Small intestine (tissue), 7 donors: ENCODE results near the gene RBM47. TPM values are rescaled to one million over a fixed set of nuclear protein-coding genes. Genes with fewer than 3 reads are reported as not detected.

Source experiments
- DNase-seq, 2 donors: peaks; one replicate each; pipeline versions ENCODE4 v3.0.0 to v3.0.0-alpha.2; 2013
- FAIRE-seq: peaks from 2 replicates; lab custom pipeline; 2012; peaks lifted over from hg19 to GRCh38; lab: Jason Lieb, UNC
- H3K27ac ChIP-seq, 3 donors: one replicate each; pipeline ENCODE4 v1.5.1; 2013; ENCODE audit warnings: low read length in 2 of 3, mild to moderate bottlenecking in 2 of 3, control low read depth in 1 of 3, inconsistent platforms in 1 of 3, low read depth in 1 of 3, moderate library complexity in 1 of 3
- H3K27me3 ChIP-seq, 3 donors: one replicate each; pipeline ENCODE4 v1.6.1; 2013; ENCODE audit warnings: low read length in 3 of 3, inconsistent platforms in 1 of 3; ENCODE audit not compliant: control insufficient read depth in 3 of 3, insufficient read depth in 3 of 3
- H3K36me3 ChIP-seq, 3 donors: one replicate each; pipeline ENCODE4 v1.6.1; 2013; ENCODE audit warnings: low read length in 3 of 3, inconsistent platforms in 1 of 3, low read depth in 1 of 3, mild to moderate bottlenecking in 1 of 3, moderate library complexity in 1 of 3; ENCODE audit not compliant: control insufficient read depth in 3 of 3, insufficient read depth in 2 of 3
- H3K4me1 ChIP-seq, 3 donors: one replicate each; pipeline ENCODE4 v1.6.1; 2013; ENCODE audit warnings: low read length in 2 of 3, inconsistent platforms in 1 of 3, low read depth in 1 of 3, mild to moderate bottlenecking in 1 of 3, moderate library complexity in 1 of 3; ENCODE audit not compliant: control insufficient read depth in 3 of 3, insufficient read depth in 2 of 3
- H3K4me3 ChIP-seq, 3 donors: one replicate each; pipeline ENCODE4 v1.5.1; 2013; ENCODE audit warnings: low read length in 3 of 3, control low read depth in 1 of 3, inconsistent platforms in 1 of 3, low read depth in 1 of 3, mild to moderate bottlenecking in 1 of 3, moderate library complexity in 1 of 3
- H3K9me3 ChIP-seq, 2 donors: one replicate each; pipeline ENCODE4 v1.6.1; 2013; ENCODE audit warnings: low read depth in 1 of 2, low read length in 1 of 2; ENCODE audit not compliant: control insufficient read depth in 2 of 2, insufficient read depth in 1 of 2
- WGBS, 3 donors: extraction: QIAGEN DNeasy Blood & Tissue Kit; methylation state at CpG; one replicate each; pipeline ENCODE4 v1.1.7; 2013; 5-methylcytosine and 5-hydroxymethylcytosine counted together
- polyA plus RNA-seq, 4 donors: library from polyadenylated mRNA; stranded (reverse) in 3 of 4; unstranded in 1 of 4; fragments of 200-250 nt in 3 of 4; fragments of 120-200 nt in 1 of 4; gene quantifications; one replicate each; pipeline versions ENCODE4 v1.2.1 to v1.2.3, GENCODE V29; 2013
- donor health status: healthy with polysubstance abuse.
- donor health status: control.
- donor health status: control.
- donor health status: Bipolar disorder and iron deficiency.
- donor health status: healthy.

Gene RBM47
- polyA plus RNA-seq, 4 donors = 49.5 to 127 (median 106) TPM

- FAIRE-seq = no peak
- Histone ChIP-seq H3K9me3 (peaks cover 0 to 4% of the 10 kb centered on the region in 2 donors), H3K27me3 (no peaks in the 10 kb centered on the region), H3K36me3 (peaks cover 2 to 36% (median 6%) of the 10 kb centered on the region in 3 donors), H3K4me3 (no peak overlapping the region), H3K4me1 (peaks cover 2 to 33% (median 9%) of the 10 kb centered on the region in 3 donors), H3K27ac (peak overlapping the region in 2 of 3 donors; percentile 13 to 19)
- DNase-seq = peak in 1 of 2 donors; percentile 51
- 71 to 84% (median 79%) methylated on average over 3 of the region's 3 CpGs for WGBS, 3 donors
These were observed 137.0 kb downstream of the RBM47 start for GRCh38 chr4:40492691-40493090.

- peak overlapping the region in 1 of 3 donors; percentile 38 for H3K27ac ChIP-seq
- no peak overlapping the region for H3K4me3 ChIP-seq
- FAIRE-seq (no peak), DNase-seq (no peak)
- no peaks in the 10 kb centered on the region for H3K27me3 ChIP-seq
- peaks cover 2 to 33% (median 2%) of the 10 kb centered on the region in 3 donors for H3K36me3 ChIP-seq
- peaks cover 2 to 33% (median 13%) of the 10 kb centered on the region in 3 donors for H3K4me1 ChIP-seq
- peaks cover 0 to 4% of the 10 kb centered on the region in 2 donors for H3K9me3 ChIP-seq
- 87 to 91% (median 90%) methylated on average over 10 of the region's 10 CpGs for WGBS, 3 donors
These were observed 139.2 kb downstream of the RBM47 start for GRCh38 chr4:40490481-40490880.

- FAIRE-seq = no peak
- H3K9me3 ChIP-seq = peaks cover 0 to 4% of the 10 kb centered on the region in 2 donors
- no peak for DNase-seq
- H3K36me3 ChIP-seq = peaks cover 2 to 28% (median 2%) of the 10 kb centered on the region in 3 donors
- H3K27me3 ChIP-seq = no peaks in the 10 kb centered on the region
- peaks cover 2 to 33% (median 16%) of the 10 kb centered on the region in 3 donors for H3K4me1 ChIP-seq
- H3K27ac ChIP-seq = peak overlapping the region in 1 of 3 donors; percentile 14
- no peak overlapping the region for H3K4me3 ChIP-seq
These were observed 139.7 kb downstream of the RBM47 start for GRCh38 chr4:40489961-40490360.

GRCh38 chr4:40486534-40486933 lies 143.1 kb downstream of the RBM47 start:
- 76 to 90% (median 88%) methylated on average over 1 of the region's 1 CpG for WGBS, 3 donors
- Histone ChIP-seq H3K9me3 (no peaks in the 10 kb centered on the region), H3K36me3 (peaks cover 0 to 25% (median 2%) of the 10 kb centered on the region in 3 donors), H3K27me3 (no peaks in the 10 kb centered on the region), H3K27ac (no peak overlapping the region), H3K4me1 (peaks cover 2 to 27% (median 13%) of the 10 kb centered on the region in 3 donors), H3K4me3 (no peak overlapping the region)
- FAIRE-seq (no peak), DNase-seq (no peak)

GRCh38 chr4:40484346-40485090 lies 145.1 kb downstream of the RBM47 start:
- H3K27ac ChIP-seq = no peak overlapping the region
- peaks cover 2 to 27% (median 10%) of the 10 kb centered on the region in 3 donors for H3K4me1 ChIP-seq

GRCh38 chr4:40482985-40483647 lies 146.5 kb downstream of the RBM47 start:
- Histone ChIP-seq H3K9me3 (no peaks in the 10 kb centered on the region), H3K4me3 (no peak overlapping the region), H3K36me3 (peaks cover 0 to 35% (median 2%) of the 10 kb centered on the region in 3 donors), H3K4me1 (peaks cover 2 to 22% (median 7%) of the 10 kb centered on the region in 3 donors), H3K27ac (no peak overlapping the region), H3K27me3 (no peaks in the 10 kb centered on the region)
- WGBS, 3 donors = 87 to 91% (median 88%) methylated on average over 21 of the region's 21 CpGs
- DNase-seq (no peak), FAIRE-seq (no peak)

More at GRCh38 chr4:40484346-40485090, 145.1 kb downstream of the RBM47 start:
- DNase-seq (no peak), FAIRE-seq (no peak)
- Histone ChIP-seq H3K4me3 (no peak overlapping the region), H3K36me3 (peaks cover 0 to 29% (median 2%) of the 10 kb centered on the region in 3 donors), H3K9me3 (no peaks in the 10 kb centered on the region), H3K27me3 (no peaks in the 10 kb centered on the region)
- 65 to 91% (median 90%) methylated on average over 1 of the region's 1 CpG for WGBS, 3 donors

GRCh38 chr4:40481977-40482376 lies 147.7 kb downstream of the RBM47 start:
- FAIRE-seq (no peak), DNase-seq (peak in 1 of 2 donors; percentile 57)
- no peak overlapping the region for H3K27ac ChIP-seq
- peaks cover 2 to 28% (median 4%) of the 10 kb centered on the region in 3 donors for H3K4me1 ChIP-seq
- H3K36me3 ChIP-seq = peaks cover 0 to 28% (median 0%) of the 10 kb centered on the region in 3 donors
- H3K27me3 ChIP-seq = no peaks in the 10 kb centered on the region
- H3K4me3 ChIP-seq = no peak overlapping the region
- no peaks in the 10 kb centered on the region for H3K9me3 ChIP-seq
- WGBS, 3 donors = 92 to 94% (median 94%) methylated on average over 7 of the region's 7 CpGs

- Histone ChIP-seq H3K36me3 (peaks cover 0 to 27% (median 0%) of the 10 kb centered on the region in 3 donors), H3K27me3 (no peaks in the 10 kb centered on the region), H3K4me3 (no peak overlapping the region), H3K4me1 (peaks cover 2 to 41% (median 5%) of the 10 kb centered on the region in 3 donors), H3K9me3 (no peaks in the 10 kb centered on the region), H3K27ac (no peak overlapping the region)
- no peak for DNase-seq
- no peak for FAIRE-seq
- 56 to 74% (median 61%) methylated on average over 2 of the region's 2 CpGs for WGBS, 3 donors
These were observed 149.4 kb downstream of the RBM47 start for GRCh38 chr4:40480291-40480690.
